ENCODE measurements around the gene RHPN2.

GRCh38 chr19:33032218-33032781, 32.4 kb downstream of the RHPN2 start:
- no peak for TF ChIP-seq CTCF (IDR thresholded peaks at IDR 0.05)
- TF ChIP-seq POLR2A (IDR thresholded peaks at IDR 0.05), result no peak

Measured in esophagus squamous epithelium (tissue), 4 donors.